Mucosa of rectum (tissue), 2 donors: ENCODE data around the gene RGS17.
"Not testable (repeated sequence)": the region's sequence is repeated elsewhere in the genome, so short reads cannot be mapped to it uniquely, and the experiment has no call there.

Experiments
- H3K27ac ChIP-seq, 2 donors: one replicate each; pipeline ENCODE4 v1.7.0; 2013; ENCODE audit warnings: inconsistent platforms in 2 of 2, low read depth in 2 of 2, low read length in 2 of 2
- H3K27me3 ChIP-seq, 2 donors: one replicate each; pipeline ENCODE4 v1.7.0; 2013; ENCODE audit warnings: low read length in 2 of 2; ENCODE audit not compliant: control insufficient read depth in 2 of 2, insufficient read depth in 2 of 2
- H3K36me3 ChIP-seq, 2 donors: one replicate each; pipeline ENCODE4 v1.7.0; 2013; ENCODE audit warnings: low read length in 2 of 2; ENCODE audit not compliant: control insufficient read depth in 2 of 2, insufficient read depth in 2 of 2
- H3K4me1 ChIP-seq, 2 donors: one replicate each; pipeline ENCODE4 v1.7.0; 2013; ENCODE audit warnings: low read length in 2 of 2, mild to moderate bottlenecking in 1 of 2; ENCODE audit not compliant: control insufficient read depth in 2 of 2, insufficient read depth in 2 of 2
- H3K4me3 ChIP-seq, 2 donors: one replicate each; pipeline ENCODE4 v1.7.0; 2013; ENCODE audit warnings: low read length in 2 of 2
- H3K9ac ChIP-seq, 2 donors: one replicate each; pipeline ENCODE4 v1.7.0; 2013; ENCODE audit warnings: low read length in 2 of 2, low read depth in 1 of 2, mild to moderate bottlenecking in 1 of 2
- H3K9me3 ChIP-seq, 2 donors: one replicate each; pipeline ENCODE4 v1.7.0; 2013; ENCODE audit warnings: low read length in 2 of 2; ENCODE audit not compliant: control insufficient read depth in 2 of 2
- donor health status: healthy.
- donor health status: Normal muscosa, but diverticular disease.

RGS17 gene

GRCh38 chr6:152973916-152974315 is 157.2 kb downstream of the RGS17 start:
- Histone ChIP-seq H3K9me3 (no peaks in the 10 kb centered on the region), H3K4me3 (no peak overlapping the region), H3K27me3 (no peaks in the 10 kb centered on the region), H3K36me3 (peaks cover 22 to 34% of the 10 kb centered on the region in 2 donors), H3K27ac (no peak overlapping the region), H3K9ac (no peak overlapping the region), H3K4me1 (no peaks in the 10 kb centered on the region)

DNA sequence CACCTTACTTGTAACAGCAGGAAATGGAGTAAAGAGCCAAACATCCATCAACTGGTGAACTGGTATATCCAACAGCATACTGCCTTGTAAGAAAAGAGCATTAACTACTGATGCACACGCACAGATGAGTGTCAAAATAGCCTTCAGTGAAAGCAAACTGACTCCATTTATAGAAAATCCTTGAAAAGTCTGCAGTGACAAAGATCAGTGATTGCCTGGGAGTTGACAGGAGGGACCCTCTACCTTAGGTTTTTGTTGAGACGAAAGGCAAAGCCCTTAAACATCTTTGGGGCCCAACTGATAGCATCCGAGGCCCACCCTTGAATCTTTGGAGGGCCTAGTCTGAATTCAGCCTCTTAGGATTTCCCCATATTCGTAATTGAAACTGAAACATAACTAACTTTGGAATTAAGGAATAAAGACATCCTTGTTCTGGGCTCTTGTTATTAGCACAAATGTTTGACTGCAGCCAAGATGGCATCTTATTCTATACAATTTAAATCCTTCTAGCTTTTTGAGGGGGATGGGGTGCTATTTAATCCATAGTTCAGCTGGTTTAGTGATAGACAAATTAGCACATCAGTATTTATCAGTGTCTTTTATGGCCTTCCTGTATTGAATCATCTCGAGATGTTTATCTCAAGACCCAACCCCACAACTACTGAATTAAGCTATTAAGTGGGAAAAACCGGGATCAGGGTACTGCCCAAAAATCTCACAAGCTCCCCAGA is 161.2 kb downstream of the RGS17 start:
- Histone ChIP-seq H3K9ac (no peak overlapping the region), H3K4me3 (no peak overlapping the region), H3K9me3 (no peaks in the 10 kb centered on the region), H3K4me1 (no peaks in the 10 kb centered on the region), H3K36me3 (peaks cover 22 to 31% of the 10 kb centered on the region in 2 donors), H3K27ac (no peak overlapping the region), H3K27me3 (no peaks in the 10 kb centered on the region)

DNA sequence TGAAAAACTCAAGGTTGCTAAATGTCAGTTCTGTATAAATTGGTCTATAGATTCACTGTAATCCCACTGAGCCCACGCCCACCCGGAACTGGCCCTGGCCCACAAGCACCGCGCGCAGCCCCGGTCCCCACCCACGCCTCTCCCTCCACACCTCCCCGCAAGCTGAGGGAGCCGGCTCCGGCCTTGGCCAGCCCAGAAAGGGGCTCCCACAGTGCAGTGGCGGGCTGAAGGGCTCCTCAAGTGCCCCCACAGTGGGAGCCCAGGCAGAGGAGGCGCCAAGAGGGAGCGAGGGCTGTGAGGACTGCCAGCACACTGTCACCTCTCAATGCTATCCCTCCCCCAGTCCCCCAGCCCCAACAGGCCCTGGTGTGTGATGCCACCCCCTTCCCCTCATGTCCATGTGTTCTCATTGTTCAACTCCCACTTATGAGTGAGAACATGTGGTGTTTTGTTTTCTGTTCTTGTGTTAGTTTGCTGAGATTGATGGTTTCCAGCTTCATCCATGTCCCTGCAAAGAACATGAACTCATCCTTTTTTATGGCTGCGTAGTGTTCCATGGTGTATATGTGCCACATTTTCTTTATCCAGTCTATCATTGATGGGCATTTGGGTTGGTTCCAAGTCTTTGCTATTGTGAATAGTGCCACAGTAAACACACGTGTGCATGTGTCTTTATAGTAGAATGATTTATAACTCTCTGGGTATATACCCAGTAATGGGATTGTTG is 164.8 kb downstream of the RGS17 start:
- H3K27ac ChIP-seq, H3K4me3 ChIP-seq, H3K27me3 ChIP-seq, H3K9me3 ChIP-seq, H3K4me1 ChIP-seq, H3K9ac ChIP-seq: not testable (repeated sequence)
- peaks cover 5 to 17% of the 10 kb centered on the region in 2 donors for H3K36me3 ChIP-seq

DNA sequence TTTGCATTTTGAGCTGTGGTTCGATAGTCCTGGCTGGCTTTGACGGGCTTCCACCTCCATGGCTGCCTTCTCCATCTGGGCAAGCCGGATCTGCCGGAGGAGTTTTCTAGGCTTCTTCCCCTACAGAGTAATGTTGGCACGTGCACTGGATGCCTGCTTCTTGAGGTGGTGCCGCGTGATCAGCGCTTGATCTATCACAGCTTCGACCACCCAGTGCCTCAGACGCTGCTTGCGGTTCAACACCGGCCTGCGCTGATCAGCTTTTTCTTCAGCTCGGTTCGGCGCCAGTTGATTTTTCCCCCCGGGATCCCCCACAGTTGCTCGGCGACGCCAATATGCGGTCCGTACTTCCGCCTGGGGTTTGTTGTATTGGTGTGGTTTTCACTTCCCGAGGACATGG is 171.7 kb downstream of the RGS17 start:
- Histone ChIP-seq H3K4me3 (no peak overlapping the region), H3K9ac (no peak overlapping the region), H3K27me3 (no peaks in the 10 kb centered on the region), H3K36me3 (no peaks in the 10 kb centered on the region), H3K4me1 (no peaks in the 10 kb centered on the region), H3K9me3 (peaks cover 0 to 3% of the 10 kb centered on the region in 2 donors), H3K27ac (no peak overlapping the region)

- Histone ChIP-seq H3K36me3 (no peaks in the 10 kb centered on the region), H3K9me3 (peaks cover 0 to 3% of the 10 kb centered on the region in 2 donors), H3K27me3 (no peaks in the 10 kb centered on the region), H3K4me1 (no peaks in the 10 kb centered on the region), H3K4me3 (no peak overlapping the region), H3K9ac (no peak overlapping the region), H3K27ac (no peak overlapping the region)
Measured at GRCh38 chr6:152957796-152958195, 173.3 kb downstream of the RGS17 start.
